Fibroblast of skin of back (primary cell): ENCODE results near the gene KATNAL2. TPM values are rescaled to one million over a fixed set of nuclear protein-coding genes. Genes with fewer than 3 reads are reported as not detected.

ENCODE experiments used
- DNase-seq: peaks from one replicate; pipeline ENCODE4 v3.0.0-alpha.2; 2013
- polyA plus RNA-seq, 2 experiments: library from polyadenylated mRNA; unstranded; fragments of 120-200 nt; gene quantifications; one replicate each; pipeline ENCODE4 v1.2.1, GENCODE V29; 2013; ENCODE audit not compliant: insufficient read length in 2 of 2

KATNAL2 gene, protein sequence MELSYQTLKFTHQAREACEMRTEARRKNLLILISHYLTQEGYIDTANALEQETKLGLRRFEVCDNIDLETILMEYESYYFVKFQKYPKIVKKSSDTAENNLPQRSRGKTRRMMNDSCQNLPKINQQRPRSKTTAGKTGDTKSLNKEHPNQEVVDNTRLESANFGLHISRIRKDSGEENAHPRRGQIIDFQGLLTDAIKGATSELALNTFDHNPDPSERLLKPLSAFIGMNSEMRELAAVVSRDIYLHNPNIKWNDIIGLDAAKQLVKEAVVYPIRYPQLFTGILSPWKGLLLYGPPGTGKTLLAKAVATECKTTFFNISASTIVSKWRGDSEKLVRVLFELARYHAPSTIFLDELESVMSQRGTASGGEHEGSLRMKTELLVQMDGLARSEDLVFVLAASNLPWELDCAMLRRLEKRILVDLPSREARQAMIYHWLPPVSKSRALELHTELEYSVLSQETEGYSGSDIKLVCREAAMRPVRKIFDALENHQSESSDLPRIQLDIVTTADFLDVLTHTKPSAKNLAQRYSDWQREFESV
- 1.6 TPM for polyA plus RNA-seq (2013, experiment 1 of 2; ENCODE audit: insufficient read length)
- 1.8 TPM for polyA plus RNA-seq (2013, experiment 2 of 2; ENCODE audit: insufficient read length)

DNA sequence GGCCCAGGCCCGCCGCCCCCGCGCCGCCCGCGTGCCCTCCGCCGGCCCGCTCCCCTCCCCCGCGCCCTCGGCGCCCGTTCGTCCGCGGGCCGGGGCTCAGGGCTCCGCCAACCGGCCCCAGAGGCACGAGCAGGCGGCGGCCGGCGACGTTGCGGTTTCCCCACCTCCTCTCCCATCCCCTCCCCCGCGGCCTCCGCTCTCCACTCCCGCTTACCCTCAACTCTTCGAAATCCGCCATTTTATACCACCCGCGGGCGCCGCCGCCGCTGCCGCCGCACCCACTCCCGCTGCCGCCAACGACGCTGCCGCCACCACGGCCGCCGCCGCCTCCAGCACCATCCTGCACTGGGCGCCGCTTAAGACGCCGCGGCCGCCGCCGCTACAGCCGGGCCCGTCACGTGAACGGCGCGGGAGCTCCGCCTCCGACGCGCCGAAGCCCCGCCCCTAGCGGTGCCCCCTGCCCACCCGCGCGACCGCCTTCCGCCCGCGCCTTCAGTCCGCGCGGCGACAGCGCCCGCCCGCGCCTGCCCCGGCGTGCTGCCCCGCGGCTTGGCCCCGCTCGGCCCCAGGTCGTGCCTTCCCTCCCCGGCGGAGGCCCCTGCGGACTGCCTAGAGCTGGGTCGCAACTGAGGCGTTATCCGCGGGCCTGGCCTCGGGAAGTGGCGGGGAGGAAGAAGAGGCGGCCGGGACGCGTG, at the start of gene KATNAL2, which contains the start of gene PIAS2:
Gene KATNAL2 (plus strand): TSS at position 495 of the 695 bp plus-strand sequence. CDS start 29,271 bp downstream, outside the sequence.
Gene PIAS2 (minus strand): TSS at position 400 of the 695 bp plus-strand sequence. CDS start 162 bp downstream, at position 238.
- DNase-seq: peak; percentile 77

DNA sequence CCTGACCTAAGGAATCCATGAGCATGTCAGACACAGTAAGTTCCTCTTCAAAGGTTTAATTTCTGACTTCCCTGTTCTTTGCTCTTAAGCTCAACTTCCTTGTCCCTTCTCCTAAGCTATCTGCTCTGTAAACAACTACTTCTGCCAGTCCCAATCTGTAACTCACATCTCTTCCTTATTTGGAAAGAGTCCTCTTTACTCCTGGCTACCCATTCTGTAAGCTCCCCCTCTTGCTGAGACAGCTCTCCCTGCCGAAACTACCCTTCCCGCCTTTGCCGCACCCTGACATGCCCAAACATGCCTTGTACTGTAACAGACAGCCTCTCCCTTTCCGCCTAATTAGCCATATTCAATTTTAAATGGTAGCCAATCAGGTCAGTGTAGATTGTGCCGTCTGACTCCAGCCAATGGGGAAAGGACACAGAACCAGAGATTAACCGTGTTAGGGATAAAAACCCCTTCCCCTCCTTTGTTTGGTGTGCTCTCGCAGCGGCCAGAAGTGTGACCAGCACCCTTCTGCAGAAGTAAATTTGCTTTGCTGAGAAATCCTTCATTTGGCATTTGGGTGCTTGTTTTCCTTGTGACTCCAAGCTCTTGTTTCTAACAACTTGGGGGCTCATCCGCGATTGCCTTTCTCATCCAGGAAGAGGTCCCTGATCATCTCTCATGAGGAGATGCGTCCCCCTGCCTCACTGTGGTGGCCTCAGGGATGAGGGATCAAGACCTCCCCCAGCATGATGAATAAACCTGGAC, 49.1 kb upstream of the KATNAL2 start:
- DNase-seq: no peak

DNA sequence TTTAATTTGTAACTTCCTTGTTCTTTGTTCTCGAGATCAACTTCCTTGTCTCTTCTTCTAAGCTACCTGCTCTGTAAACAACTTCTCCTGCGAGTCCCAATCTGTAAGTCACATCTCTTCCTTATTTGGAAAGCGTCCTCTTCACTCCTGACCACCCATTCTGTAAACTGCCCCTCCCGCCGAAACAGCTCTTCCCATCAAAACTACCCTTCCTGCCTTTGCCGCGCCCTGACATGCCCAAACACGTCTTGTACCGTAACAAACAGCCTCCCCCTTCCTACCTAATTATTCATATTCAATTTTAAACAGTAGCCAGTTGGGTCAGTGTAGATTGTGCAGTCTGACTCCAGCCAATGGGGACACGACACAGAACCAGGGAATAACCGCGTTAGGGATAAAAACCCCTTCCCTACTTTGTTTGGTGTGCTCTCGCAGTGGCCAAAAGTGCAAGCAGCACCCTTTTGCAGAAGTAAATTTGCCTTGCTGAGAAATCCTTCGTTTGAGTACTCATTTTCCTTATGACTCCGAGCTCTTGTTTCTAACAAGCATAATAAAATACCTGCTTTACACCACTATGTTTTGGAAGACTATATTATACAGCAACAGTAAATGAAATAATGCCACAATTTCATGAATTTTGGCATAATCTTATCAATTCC, 39.9 kb upstream of the KATNAL2 start:
- DNase-seq: no peak

DNA sequence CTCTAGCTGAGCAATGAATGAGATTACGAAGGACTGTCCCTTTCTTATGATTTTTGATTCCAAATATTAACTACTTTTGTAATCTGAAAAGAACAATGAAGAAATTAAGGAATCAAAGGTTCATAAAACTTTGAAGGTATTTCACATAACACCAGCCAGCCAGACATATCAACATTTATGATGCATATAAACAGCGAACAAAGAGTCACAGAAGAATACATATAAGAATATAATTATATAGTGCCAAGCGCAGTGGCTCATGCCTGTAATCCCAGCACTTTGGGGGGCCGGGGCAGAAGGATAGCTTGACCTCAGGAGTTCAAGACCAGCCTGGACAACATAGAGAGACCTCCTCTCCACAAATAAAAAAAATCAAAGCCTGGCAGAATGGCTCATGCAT, 34.2 kb upstream of the KATNAL2 start:
- no peak for DNase-seq

DNA sequence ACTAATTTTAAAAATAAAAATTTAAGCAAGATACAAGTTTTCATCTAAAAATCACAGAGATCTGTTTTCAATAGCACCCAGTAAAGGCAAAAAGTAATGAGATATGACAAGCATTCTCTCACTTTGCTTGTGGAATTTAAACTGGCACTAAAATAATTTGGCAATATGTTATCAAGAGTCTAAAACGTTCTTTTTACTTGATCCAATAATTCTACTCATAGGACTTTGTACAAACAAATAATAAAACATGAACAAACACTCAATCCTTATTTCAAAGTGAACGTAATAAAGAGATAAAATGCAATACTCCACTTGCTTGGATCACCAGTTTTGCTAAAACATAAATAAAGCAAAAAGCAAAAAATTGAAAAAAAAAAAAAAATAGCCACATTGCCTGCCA, 30.5 kb upstream of the KATNAL2 start:
- DNase-seq: no peak

DNA sequence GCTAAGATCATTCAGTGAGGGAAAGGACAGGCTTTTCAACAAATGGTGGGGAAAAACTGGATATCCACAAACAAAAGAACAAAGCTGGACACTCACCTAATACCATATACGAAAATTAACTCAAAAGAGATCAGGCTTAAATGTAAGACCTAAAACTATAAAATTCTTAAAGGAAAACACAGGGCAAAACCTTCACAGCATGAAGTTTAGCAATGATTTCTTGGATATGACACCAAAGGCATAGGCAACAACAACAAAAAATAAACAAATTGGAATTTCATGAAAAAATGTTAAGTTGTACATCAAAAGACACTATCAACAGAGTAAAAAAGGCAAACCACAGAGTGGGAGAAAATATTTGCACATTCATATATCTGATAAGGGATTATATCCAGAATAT, 28.4 kb upstream of the KATNAL2 start:
- no peak for DNase-seq

DNA sequence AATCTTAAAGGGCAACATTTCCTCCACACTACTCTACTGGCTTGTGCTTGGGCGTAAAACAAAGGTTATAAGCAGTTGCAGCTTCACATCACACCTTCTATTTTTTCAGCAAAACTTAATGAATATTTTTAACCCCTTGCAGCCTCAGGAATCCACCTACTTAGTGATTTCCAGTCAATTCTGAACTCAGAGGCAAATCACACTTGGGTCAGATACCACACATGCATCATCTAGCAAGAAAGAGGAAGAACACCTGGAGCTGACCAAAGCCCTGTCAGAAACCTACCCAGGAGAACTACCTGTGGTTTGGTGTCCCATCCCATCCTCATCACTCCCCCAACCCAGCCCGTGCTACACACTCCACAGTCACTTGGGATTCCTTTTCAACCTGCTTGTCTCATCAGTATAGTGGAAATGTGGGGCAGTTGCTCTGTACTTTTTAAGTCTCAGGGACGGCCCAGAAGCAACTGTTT, 25.6 kb upstream of the KATNAL2 start:
- no peak for DNase-seq

DNA sequence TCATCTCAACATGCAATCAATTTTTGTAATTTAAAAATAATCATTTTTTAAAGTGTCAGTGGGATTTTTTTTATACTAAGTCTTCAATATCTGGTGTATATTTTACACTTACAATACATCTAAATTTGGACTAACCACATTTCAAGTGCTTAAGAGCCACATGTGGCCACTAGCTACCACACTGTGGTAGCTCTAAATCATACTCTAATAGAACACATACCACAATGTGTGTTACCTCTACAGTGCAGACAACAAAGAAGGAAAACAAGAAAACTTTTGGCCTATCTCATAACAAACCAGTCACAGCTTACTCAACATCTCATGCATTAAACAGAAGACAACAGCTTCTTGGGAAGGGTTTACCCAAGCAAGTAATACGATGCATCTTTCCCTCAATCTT, 24.6 kb upstream of the KATNAL2 start:
- DNase-seq: no peak

DNA sequence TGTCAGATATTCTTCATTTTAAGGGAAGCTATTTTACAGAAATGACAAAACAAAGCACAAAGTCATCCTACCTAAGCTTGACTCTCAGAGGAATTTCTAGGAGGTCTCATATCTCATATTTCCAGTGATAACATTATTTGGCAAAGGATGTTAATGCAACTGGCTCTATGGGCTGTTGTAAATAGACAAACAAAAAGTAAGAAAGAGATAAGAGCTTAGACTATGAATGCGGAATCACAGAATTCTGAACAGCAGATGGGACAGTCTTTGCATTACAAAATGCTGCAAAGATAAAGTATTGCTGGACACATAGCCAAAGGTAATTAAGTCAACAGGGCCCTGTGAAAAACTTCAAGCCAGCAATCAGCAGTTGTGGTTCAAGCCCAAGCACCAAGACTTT, 24.0 kb upstream of the KATNAL2 start:
- DNase-seq: no peak

DNA sequence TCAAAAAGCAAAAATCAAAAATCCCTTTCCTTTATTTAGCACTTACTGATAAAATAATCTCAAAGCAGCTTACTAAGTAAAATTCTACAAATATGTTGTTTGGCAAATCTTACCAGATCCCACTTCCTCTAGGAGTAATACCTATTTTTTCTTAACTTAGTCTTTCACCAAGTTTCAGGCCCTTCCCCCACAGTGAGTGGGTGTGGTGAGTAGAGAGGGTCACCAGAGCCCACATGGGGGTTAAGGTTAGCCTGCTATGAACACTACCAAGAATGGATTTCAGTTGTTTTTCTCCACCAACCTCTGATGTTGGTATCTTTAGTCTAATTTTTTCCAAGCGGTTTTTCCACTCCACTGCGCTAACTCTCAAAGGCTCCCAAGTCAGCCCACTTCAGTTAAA, 23.3 kb upstream of the KATNAL2 start:
- DNase-seq: no peak

DNA sequence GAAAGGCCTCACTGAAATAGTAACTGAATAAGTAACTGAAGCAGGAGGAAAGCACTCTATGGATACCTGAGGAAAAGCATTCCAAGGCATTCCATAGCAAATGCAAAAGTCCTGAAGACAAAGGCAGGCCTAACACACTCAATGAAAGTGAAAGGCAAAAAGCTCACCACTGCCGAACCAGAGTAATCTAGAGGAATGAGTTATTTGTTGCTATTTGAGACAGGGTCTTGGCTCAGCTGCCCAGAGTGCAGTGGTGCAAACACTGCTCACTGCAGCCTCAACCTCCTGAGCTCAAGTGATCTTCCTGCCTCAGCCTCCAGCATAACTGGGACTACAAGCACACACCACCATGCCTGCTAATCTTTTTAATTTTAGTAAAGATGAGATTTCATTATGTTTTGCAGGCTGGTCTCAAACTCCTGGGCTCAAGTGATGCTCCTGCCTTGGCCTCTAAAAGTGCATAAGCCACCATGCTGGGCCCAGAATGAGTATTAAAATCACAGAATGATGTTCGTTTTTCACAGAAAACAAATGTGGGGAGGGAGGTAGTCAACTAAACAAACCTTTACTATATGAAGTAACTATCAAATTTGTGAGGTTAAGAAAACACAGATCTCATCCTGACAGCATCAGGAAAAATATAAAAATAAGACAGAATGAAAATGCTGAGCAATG, 18.0 kb upstream of the KATNAL2 start:
- DNase-seq: no peak

DNA sequence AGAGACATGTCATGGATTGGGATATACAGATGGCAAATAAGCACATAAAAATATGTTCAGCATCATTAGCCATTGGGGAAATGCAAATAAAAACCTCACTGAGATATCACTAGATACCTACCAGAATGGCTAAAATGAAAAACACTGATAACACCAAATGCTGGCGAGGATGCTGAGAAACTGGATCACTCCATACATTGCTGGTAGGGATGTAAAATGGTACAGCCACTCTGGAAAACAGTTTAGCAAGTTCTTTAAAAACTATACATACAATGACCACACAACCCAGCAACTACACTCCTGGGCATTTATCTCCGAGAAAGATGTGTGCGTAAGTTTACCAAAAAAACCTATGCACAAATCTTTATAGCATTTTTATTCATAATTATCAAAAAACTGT, 14.0 kb upstream of the KATNAL2 start:
- no peak for DNase-seq

DNA sequence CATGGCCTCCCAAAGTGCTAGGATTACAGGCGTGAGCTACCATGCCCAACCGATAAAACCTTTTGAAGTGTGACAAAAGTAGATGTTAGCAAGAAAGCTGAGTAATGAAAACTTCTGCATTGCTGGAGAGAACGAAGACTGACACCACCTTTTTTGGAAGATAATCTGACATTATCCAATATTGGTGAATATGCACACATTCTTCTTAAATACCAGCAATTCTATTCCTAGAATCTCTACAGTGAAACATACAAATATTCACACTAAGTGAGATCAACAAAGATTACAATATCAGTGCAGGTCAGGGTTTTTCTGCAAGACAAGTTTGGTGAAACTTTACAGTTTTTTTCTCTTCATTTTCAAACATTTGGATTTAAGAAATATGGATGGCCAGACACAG, 7.9 kb upstream of the KATNAL2 start:
- DNase-seq: no peak

DNA sequence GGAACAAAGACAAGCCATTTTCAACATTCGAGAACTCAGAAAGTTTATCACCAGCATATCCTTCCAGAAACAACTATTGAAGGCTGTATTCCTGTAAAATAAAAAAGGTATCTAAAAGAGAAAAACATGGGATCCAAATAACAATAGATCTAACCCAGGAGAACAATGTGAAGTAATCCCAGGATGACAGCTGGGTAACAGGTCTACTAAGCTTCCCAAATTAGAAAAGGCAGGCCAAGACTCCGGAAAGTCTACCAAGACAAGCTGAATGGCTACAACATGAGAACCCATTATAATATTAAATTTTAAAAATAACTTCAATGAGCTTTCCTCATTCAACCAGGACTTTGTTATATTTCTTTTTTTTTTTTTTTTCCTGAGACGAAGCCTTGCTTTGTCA, 6.5 kb upstream of the KATNAL2 start:
- no peak for DNase-seq

DNA sequence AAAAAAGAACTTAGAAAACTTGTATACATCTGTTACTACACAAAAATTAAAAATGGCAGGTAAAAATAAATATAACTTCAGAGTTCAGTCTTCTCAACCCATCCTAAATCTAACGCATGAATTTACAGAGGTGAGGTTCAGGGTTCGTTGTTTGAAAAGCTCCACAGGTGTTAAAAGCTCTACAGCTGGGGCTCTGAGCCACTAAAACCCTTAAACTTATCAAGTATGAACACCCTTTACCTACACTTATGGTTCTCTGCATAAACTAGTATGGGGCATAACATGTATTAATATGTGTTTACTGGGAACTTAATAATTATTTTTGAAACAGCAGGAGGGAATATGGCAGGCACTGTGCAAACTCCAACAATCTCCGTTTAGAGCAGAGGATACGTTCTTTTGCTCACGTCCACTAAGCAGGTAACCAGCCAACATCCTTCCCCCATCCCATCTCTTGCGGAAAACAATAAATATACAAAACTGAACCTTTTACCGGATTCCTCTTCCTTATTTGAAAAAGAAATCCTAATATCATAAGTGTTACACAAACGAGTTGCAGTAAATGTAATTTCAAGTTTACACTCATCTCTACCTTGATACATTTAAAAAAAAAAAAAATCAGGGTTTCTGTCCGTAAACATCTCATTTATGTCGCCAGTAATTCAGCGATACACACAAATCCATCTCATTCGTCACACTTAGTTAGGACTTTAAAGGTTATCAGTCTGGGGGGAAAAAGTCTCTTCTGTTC, 1.4 kb upstream of the KATNAL2 start:
- no peak for DNase-seq

DNA sequence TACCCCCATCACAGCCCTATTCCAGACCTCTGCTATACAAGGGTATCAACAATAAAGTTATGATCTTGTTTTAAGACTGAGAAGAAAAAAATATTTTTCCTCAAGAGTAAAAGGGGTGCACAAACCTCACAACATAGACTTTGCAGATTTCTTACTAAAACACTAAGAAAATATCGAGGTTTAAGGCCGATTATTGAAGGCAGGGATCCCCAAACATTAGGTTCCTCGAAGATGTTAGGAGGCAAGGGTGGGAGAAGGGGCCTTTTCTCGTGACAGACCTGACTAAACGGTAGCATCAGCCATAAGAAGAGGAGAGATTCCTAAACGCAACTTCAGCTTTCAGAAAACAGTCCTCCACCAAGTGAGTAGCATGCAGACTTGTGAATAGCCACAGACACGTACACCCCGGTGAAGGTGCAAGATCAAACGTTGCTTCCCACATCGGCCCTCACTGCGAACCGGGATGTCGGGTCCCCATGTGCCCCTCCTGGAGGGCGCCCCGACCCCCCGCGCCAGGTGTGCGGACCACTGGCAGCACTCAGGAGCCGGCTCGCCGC, 773 bp upstream of the KATNAL2 start:
- peak; percentile 29 for DNase-seq

DNA sequence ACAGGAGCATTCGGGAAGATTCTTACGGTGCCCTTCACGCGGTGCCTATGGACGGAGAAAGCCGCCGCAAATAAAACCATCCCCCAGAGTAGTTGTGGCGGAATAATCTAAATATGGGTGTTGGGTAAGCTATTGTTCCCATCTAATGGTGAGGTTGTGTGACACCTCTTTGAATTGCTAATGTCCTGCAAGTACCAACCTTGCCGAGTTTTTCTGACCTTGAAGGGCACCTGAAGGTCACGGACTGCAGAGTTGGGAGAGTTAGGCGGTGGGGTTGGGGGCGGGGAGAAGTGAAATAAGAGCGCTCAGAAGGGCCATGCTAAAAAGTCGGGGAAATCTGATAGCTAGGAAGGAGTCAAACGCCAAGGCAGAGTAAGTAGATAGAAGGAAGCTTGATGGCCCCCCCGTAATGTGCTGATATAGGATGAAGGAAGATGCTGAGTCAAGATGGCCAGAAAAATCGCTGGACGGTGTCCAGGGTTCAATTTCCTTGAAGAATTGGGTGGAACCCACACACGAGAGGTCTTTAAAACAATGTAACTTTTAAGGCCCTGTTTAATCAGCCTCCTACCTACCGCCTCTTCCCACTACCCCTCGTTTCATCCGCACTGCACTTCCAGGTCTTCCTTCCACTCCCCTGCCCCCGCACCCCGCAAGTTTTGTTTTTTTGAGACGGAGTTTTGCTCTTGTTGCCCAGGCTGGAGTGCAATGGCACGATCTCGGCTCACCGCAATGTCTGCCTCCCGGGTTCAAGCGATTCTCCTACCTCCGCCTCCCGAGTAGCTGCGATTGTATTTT, 600 bp downstream of the KATNAL2 start:
- DNase-seq: peak; percentile 34

DNA sequence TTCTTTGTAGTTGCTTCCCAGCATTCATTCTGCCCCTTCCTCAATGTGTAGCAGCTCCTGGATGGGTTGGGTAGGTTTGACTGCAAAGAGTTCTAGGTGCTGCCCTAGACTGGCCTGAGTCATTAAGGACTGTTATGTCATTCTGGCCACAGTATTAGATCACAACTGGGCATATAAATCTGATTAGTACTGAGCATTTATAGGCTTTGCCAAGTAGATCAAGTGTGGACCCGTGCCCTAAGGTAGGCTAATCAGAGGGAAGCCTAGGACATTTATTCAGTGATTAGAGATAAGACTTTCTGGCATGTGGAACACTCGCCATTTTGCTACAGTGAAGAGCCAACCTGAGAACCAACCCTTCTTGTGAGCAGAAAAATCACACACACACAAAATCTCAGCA, 2.7 kb downstream of the KATNAL2 start:
- DNase-seq: no peak

DNA sequence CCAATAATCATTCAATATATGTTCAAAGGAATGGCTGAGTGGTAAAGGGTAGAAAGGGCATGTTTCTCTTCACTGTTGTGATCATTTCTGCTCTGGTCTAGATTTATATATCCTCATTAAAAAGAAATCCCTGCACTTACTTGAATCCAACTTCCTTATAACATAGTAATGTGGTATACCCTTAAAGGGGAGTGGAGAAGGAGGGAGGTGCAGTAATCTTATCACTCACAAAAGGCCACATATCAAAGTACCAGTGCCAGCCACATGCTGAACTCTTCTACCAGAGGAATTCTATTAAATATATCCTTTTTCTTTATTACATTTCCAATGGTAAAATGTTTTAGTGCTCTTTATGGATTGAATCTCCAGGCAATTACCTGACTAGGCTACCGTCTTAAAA, 3.3 kb downstream of the KATNAL2 start:
- no peak for DNase-seq
